Measurements from ENCODE around the gene ANXA5. TPM values are rescaled to one million over a fixed set of nuclear protein-coding genes. Genes with fewer than 3 reads are reported as not detected.

Gene ANXA5
- total RNA-seq, 1 experiment from 2014 or later = 280 TPM

- ChIA-PET CTCF (no interaction called here), POLR2A (ENCODE audit: unreplicated experiment) (no interaction called here)
- H3K4me1 ChIP-seq (ENCODE audit: insufficient read depth, low read length) = no peaks in the 10 kb centered on the region
- H3K9ac ChIP-seq (ENCODE audit: low read length) = no peak overlapping the region
- no peak overlapping the region for H3K4me2 ChIP-seq (ENCODE audit: low read length)
- H3K79me2 ChIP-seq (ENCODE audit: low read length) = peaks cover 41% of the 10 kb centered on the region
- no peaks in the 10 kb centered on the region for H3K27me3 ChIP-seq (ENCODE audit: low read length)
- peaks cover 79% of the 10 kb centered on the region for H3K36me3 ChIP-seq (ENCODE audit: low read depth, low read length)
- no peak overlapping the region for H3K4me3 ChIP-seq (ENCODE audit: low read length)
- ATAC-seq (no peak), DNase-seq (no peak)
- 0 out of 2 replicates have a peak, but pooled peaks cover 3% of the 10 kb centered on the region for H4K20me1 ChIP-seq (ENCODE audit: low read length)
- no peaks in the 10 kb centered on the region for H3F3A ChIP-seq (ENCODE audit: low read length, unreplicated experiment)
- no peak overlapping the region for H2AFZ ChIP-seq (ENCODE audit: low read length)
- no peaks in the 10 kb centered on the region for H3K9me2 ChIP-seq (replicated peaks; ENCODE audit: low read length)
- no TSS peak for BruUV-seq (replicated peaks)
- no peak overlapping the region for H3K27ac ChIP-seq (ENCODE audit: low read length)
- H3K9me3 ChIP-seq (ENCODE audit: low read length) = no peaks in the 10 kb centered on the region
- no peak for TF ChIP-seq EZH2phosphoT487 (IDR thresholded peaks at IDR 0.05; ENCODE audit: borderline replicate concordance, low read length)
- no peak for TF ChIP-seq EZH2 (IDR thresholded peaks at IDR 0.05; ENCODE audit: low read length, unreplicated experiment)
- no peak for TF ChIP-seq CTCF (conservative IDR thresholded peaks at IDR 0.05; ENCODE audit: low read depth, low read length)
- intact Hi-C loops (cut with micrococcal nuclease) = no loop called here
Observed at GRCh38 chr4:121679267-121679666, 17.5 kb downstream of the ANXA5 start.

DNA sequence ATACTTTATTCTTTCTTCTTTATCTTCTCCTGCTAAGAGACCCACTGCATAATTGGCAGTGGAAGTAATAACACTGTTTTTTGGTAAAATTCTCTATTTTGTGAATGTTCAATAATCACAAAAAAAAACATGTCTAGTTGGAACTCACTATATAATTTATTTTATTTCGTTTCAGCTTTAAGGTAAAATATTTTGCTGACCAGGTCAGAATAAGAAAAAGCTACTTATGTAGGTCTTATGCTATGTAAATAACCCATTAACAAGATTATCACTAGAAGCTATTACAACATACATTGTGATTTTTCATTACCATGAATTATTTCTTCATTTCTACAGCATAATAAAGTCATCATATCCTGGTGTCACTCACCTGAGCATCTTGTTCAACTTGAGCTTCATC lies 19.3 kb downstream of the ANXA5 start:
- no peak for ATAC-seq
- TF ChIP-seq EZH2 (IDR thresholded peaks at IDR 0.05; ENCODE audit: low read length, unreplicated experiment) (no peak), EZH2phosphoT487 (IDR thresholded peaks at IDR 0.05; ENCODE audit: borderline replicate concordance, low read length) (no peak), CTCF (conservative IDR thresholded peaks at IDR 0.05; ENCODE audit: low read depth, low read length) (no peak)
- H3K27ac ChIP-seq (ENCODE audit: low read length) = no peak overlapping the region
- POLR2A ChIA-PET (ENCODE audit: unreplicated experiment) = no interaction called here
- H3K4me2 ChIP-seq (ENCODE audit: low read length) = no peak overlapping the region
- DNase-seq = no peak
- H3K36me3 ChIP-seq (ENCODE audit: low read depth, low read length) = peaks cover 75% of the 10 kb centered on the region
- H2AFZ ChIP-seq (ENCODE audit: low read length) = no peak overlapping the region
- H3K4me3 ChIP-seq (ENCODE audit: low read length) = no peak overlapping the region
- no peaks in the 10 kb centered on the region for H3F3A ChIP-seq (ENCODE audit: low read length, unreplicated experiment)
- BruUV-seq (replicated peaks) = no TSS peak
- CTCF ChIA-PET = no interaction called here
- no peaks in the 10 kb centered on the region for H3K9me3 ChIP-seq (ENCODE audit: low read length)
- peaks cover 30% of the 10 kb centered on the region for H3K79me2 ChIP-seq (ENCODE audit: low read length)
- intact Hi-C loops (cut with micrococcal nuclease) = no loop called here
- no peak overlapping the region for H3K9ac ChIP-seq (ENCODE audit: low read length)
- H3K9me2 ChIP-seq (replicated peaks; ENCODE audit: low read length) = no peaks in the 10 kb centered on the region
- 0 out of 2 replicates have a peak, but pooled peaks cover 3% of the 10 kb centered on the region for H4K20me1 ChIP-seq (ENCODE audit: low read length)
- H3K27me3 ChIP-seq (ENCODE audit: low read length) = no peaks in the 10 kb centered on the region
- H3K4me1 ChIP-seq (ENCODE audit: insufficient read depth, low read length) = no peaks in the 10 kb centered on the region

DNA sequence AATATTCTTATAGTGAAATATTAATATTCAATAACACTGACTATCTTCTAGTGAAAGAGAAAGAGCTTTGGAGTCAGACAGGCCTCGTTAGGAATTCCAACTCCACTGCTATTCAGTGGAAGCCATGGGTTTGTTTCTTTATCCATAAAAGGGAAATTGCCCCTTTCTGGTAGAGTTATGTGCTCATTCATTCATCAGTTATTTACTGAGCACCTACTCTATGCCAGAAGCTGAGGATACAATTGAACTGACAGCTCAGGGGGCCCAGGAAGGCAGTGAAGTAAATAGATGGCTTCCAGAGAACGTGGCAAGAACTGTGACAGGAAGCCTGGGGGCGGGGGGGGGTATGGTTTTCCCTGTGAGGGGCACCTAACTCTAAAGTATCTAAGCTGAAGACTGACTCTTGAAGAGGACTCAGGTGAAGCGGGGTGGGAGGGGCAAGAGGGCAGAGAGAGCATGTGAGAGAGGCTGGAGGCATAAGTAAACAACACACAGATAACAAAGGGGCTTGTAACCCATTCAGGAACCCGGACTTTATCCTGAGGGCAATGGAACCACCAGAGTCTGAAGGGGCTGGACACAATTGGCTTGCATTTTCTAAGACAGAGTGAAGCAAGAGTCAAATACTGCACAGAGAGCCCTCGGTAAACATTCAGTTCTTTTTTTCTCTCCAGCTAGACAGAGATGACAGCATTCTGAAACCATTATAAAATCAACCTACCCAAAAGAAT lies 20.3 kb downstream of the ANXA5 start:
- no TSS peak for BruUV-seq (replicated peaks)
- Histone ChIP-seq H3K4me3 (ENCODE audit: low read length) (no peak overlapping the region), H3K27ac (ENCODE audit: low read length) (no peak overlapping the region), H3K4me2 (ENCODE audit: low read length) (no peak overlapping the region), H3F3A (ENCODE audit: low read length, unreplicated experiment) (no peaks in the 10 kb centered on the region), H3K36me3 (ENCODE audit: low read depth, low read length) (peaks cover 75% of the 10 kb centered on the region), H4K20me1 (ENCODE audit: low read length) (0 out of 2 replicates have a peak, but pooled peaks cover 3% of the 10 kb centered on the region), H3K27me3 (ENCODE audit: low read length) (no peaks in the 10 kb centered on the region), H3K9me2 (replicated peaks; ENCODE audit: low read length) (no peaks in the 10 kb centered on the region), H3K4me1 (ENCODE audit: insufficient read depth, low read length) (no peaks in the 10 kb centered on the region), H3K9ac (ENCODE audit: low read length) (no peak overlapping the region), H2AFZ (ENCODE audit: low read length) (no peak overlapping the region), H3K9me3 (ENCODE audit: low read length) (no peaks in the 10 kb centered on the region), H3K79me2 (ENCODE audit: low read length) (peaks cover 21% of the 10 kb centered on the region)
- ATAC-seq (no peak), DNase-seq (no peak)
- intact Hi-C loops (cut with micrococcal nuclease) = no loop called here
- TF ChIP-seq CTCF (conservative IDR thresholded peaks at IDR 0.05; ENCODE audit: low read depth, low read length) (no peak), EZH2 (IDR thresholded peaks at IDR 0.05; ENCODE audit: low read length, unreplicated experiment) (no peak), EZH2phosphoT487 (IDR thresholded peaks at IDR 0.05; ENCODE audit: borderline replicate concordance, low read length) (no peak)
- CTCF ChIA-PET = no interaction called here
- POLR2A ChIA-PET (ENCODE audit: unreplicated experiment) = no interaction called here

Data from PC-3 (cell line).